ENCODE measurements around the gene SPRED2.

Gene SPRED2

DNA sequence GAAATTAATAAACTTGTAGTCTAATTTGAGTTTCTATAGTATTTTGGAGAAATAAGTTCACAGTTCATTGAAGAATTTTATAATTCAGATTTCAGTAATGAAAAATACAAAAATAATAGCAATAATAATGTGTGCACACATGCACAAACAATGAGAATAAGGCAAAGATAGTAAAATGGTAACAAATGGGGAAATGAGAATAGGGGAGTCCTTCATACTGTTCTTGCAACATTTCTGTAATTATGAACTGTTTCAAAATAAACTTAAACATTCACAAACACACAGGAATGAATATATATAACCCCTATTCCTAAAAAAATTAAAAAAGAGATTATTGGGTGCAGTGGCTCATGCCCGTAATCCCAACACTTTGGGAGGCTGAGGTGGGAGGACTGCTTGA lies 63.9 kb downstream of the SPRED2 start:
- DNase-seq (ENCODE audit: low read depth, low spot score): no peak
- TF ChIP-seq FOXP2 (optimal IDR thresholded peaks at IDR 0.05; ENCODE audit: control extremely low read depth, extremely low read length, insufficient read depth) (no peak), EZH2 (IDR thresholded peaks at IDR 0.05) (no peak), POLR2AphosphoS5 (IDR thresholded peaks at IDR 0.05; ENCODE audit: borderline replicate concordance, low read depth, low read length) (no peak)
- Histone ChIP-seq H3K4me3 (no peak overlapping the region), H3K9me3 (ENCODE audit: low read depth, low read length) (no peaks in the 10 kb centered on the region), H3K27ac (no peak overlapping the region), H3K9ac (ENCODE audit: insufficient read length) (no peak overlapping the region), H3K36me3 (ENCODE audit: insufficient read depth, low read length) (no peaks in the 10 kb centered on the region)

DNA sequence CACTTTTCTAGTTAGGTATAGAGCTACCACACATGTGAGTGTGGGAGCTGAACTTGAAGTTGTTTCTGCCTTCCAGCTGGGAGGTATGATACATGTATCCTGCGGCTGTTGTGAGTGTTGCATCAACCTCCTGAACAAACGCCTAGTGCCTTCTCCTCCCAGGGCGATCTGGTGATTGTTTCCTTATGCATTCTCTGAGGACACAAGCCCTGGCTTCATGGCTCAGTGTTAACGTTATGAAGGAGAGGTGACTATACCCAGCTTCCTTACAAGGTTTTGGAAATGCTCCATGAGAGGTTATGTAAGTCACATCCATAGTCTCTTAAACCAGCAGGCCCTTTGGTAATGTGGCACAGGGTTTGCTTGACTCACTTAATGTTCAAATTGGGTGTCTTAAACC lies 64.9 kb downstream of the SPRED2 start:
- peak overlapping the region; percentile 12 for H3K4me3 ChIP-seq
- H3K36me3 ChIP-seq (ENCODE audit: insufficient read depth, low read length): no peaks in the 10 kb centered on the region
- TF ChIP-seq FOXP2 (optimal IDR thresholded peaks at IDR 0.05; ENCODE audit: control extremely low read depth, extremely low read length, insufficient read depth) (no peak), POLR2AphosphoS5 (IDR thresholded peaks at IDR 0.05; ENCODE audit: borderline replicate concordance, low read depth, low read length) (no peak), EZH2 (IDR thresholded peaks at IDR 0.05) (no peak)
- no peak overlapping the region for H3K9ac ChIP-seq (ENCODE audit: insufficient read length)
- no peaks in the 10 kb centered on the region for H3K9me3 ChIP-seq (ENCODE audit: low read depth, low read length)
- H3K27ac ChIP-seq: peak overlapping the region; percentile 67
- DNase-seq (ENCODE audit: low read depth, low spot score): peak; percentile 51

DNA sequence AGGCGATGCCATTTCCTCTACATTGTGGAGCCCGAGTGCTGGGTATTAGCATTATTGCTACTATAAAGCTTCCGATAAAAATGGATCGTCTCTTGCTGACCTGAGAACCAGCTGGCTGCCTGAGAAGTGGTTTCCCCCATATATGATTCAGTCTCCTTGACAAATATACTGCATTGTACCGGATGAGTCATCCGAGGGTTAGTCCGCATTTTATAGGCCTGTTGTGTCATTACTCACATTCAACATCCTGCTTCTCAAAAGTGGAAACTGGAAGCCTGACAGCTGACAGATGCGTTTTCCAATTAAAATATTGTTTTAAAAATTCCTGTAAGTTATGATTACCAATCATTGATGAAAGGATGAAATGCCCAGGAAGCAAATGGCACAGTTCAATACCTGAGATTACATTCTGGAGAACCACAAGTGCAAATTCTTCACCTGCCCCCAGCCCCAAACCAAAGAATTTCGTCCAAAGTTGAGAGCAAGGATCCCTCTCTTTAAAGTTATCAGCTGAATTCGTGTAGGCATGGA lies 65.7 kb downstream of the SPRED2 start:
- no peak for DNase-seq (ENCODE audit: low read depth, low spot score)
- Histone ChIP-seq H3K9me3 (ENCODE audit: low read depth, low read length) (no peaks in the 10 kb centered on the region), H3K9ac (ENCODE audit: insufficient read length) (no peak overlapping the region), H3K27ac (0 out of 2 replicates have a peak overlapping the region, but pooled peaks have one; percentile 67), H3K4me3 (no peak overlapping the region), H3K36me3 (ENCODE audit: insufficient read depth, low read length) (no peaks in the 10 kb centered on the region)
- TF ChIP-seq POLR2AphosphoS5 (IDR thresholded peaks at IDR 0.05; ENCODE audit: borderline replicate concordance, low read depth, low read length) (no peak), FOXP2 (optimal IDR thresholded peaks at IDR 0.05; ENCODE audit: control extremely low read depth, extremely low read length, insufficient read depth) (no peak), EZH2 (IDR thresholded peaks at IDR 0.05) (no peak)

DNA sequence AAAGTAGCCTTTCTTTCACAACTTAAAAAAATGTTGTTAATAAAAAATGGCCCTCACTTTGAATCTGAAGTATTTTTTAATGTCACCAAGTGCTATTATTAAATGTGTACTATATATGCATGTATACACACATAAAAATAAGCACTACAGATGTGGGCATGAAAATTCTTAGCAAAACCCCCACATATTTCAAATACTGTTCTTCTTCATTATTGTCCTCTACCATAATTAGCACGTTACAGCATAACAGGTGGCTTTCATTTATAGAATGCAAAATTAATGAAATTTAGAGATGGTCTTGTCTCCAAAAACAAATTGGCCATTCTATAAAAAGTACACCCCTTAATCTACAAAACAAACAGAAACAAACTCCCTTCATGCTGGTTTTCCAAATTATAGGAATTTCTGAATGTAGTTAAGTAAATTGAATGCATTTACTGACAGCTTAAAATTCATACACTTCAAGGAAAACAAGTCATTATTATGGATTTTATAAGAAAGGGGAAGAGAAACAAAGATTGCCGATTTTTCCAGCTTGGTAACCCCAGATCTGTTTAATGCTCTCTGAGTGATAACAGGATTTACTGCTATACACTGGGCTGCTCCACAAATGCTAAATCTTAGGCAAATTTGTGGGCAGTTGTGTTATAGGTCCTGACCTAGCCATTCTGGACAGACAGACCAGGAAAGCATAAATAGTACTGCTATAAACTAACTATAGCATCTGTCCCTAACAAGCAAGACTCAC lies 67.2 kb downstream of the SPRED2 start:
- no peak for TF ChIP-seq EZH2 (IDR thresholded peaks at IDR 0.05)
- TF ChIP-seq POLR2AphosphoS5 (IDR thresholded peaks at IDR 0.05; ENCODE audit: borderline replicate concordance, low read depth, low read length): no peak
- TF ChIP-seq FOXP2 (optimal IDR thresholded peaks at IDR 0.05; ENCODE audit: control extremely low read depth, extremely low read length, insufficient read depth): no peak
- no peak overlapping the region for H3K9ac ChIP-seq (ENCODE audit: insufficient read length)
- H3K27ac ChIP-seq: no peak overlapping the region
- H3K4me3 ChIP-seq: 0 out of 2 replicates have a peak overlapping the region, but pooled peaks have one; percentile 1
- no peaks in the 10 kb centered on the region for H3K36me3 ChIP-seq (ENCODE audit: insufficient read depth, low read length)
- no peak for DNase-seq (ENCODE audit: low read depth, low spot score)
- H3K9me3 ChIP-seq (ENCODE audit: low read depth, low read length): no peaks in the 10 kb centered on the region

DNA sequence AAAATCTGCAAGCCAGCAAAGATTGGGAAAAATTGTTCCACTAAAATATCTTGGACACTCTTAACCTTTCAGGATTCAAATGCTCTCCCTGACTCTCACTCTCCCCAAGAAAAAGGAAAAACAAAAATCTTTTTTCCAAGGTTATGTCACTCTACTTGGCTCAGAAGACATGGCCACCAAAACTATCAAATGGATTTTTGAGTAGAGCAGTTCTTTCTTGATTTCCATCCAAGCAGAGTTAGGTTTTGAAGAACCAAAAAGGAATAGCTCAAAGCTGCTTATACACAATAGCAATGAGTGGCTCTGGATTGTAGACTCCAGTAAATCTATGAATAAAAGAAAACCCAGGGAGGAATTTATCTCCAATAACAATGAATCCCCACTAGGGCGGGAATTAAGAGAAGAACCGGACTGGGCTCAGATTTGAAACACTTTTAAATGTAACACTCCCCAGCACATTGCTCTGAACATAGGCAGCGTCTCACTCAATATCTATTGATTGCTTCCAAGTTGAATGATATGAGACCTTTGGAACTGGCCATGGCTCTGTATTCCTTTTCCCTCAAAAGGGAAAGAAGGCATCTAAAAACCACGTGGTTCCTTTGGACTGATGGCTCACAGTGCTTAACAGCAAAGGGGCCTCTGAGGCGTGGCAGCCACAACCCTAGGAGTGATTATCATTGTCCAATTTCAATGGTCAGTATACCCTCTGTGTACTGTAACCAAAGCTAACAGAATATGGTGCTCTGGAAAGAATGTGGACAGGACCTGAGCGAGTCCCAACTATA lies 68.3 kb downstream of the SPRED2 start:
- DNase-seq (ENCODE audit: low read depth, low spot score): no peak
- Histone ChIP-seq H3K36me3 (ENCODE audit: insufficient read depth, low read length) (no peaks in the 10 kb centered on the region), H3K9ac (ENCODE audit: insufficient read length) (no peak overlapping the region), H3K27ac (no peak overlapping the region), H3K9me3 (ENCODE audit: low read depth, low read length) (no peaks in the 10 kb centered on the region), H3K4me3 (no peak overlapping the region)
- TF ChIP-seq EZH2 (IDR thresholded peaks at IDR 0.05): no peak
- TF ChIP-seq POLR2AphosphoS5 (IDR thresholded peaks at IDR 0.05; ENCODE audit: borderline replicate concordance, low read depth, low read length): no peak
- no peak for TF ChIP-seq FOXP2 (optimal IDR thresholded peaks at IDR 0.05; ENCODE audit: control extremely low read depth, extremely low read length, insufficient read depth)

DNA sequence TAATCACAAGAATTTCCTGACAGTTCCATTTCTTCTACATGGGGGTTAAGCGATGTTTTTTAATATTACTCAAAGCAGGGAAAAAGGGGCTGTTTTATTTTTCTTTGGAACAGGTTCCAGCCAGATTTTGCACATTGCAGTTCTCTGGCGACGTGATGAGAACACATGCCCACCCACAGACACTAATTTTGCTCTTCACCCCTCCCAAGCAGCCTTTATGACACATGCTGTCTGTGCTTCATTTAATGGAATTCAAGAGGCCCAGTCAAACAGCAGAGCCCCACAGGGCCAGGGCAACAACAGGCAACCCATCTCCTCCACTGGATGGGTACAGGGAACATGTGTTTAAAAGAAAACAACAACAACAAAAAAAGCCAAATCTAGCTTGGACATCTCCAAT lies 70.8 kb downstream of the SPRED2 start:
- TF ChIP-seq EZH2 (IDR thresholded peaks at IDR 0.05): no peak
- TF ChIP-seq FOXP2 (optimal IDR thresholded peaks at IDR 0.05; ENCODE audit: control extremely low read depth, extremely low read length, insufficient read depth): no peak
- TF ChIP-seq POLR2AphosphoS5 (IDR thresholded peaks at IDR 0.05; ENCODE audit: borderline replicate concordance, low read depth, low read length): no peak
- Histone ChIP-seq H3K4me3 (peak overlapping the region; percentile 32; the same call in 1 of the 2 replicates), H3K9ac (ENCODE audit: insufficient read length) (peak overlapping the region; percentile 35), H3K27ac (peak overlapping the region; percentile 83), H3K9me3 (ENCODE audit: low read depth, low read length) (no peaks in the 10 kb centered on the region), H3K36me3 (ENCODE audit: insufficient read depth, low read length) (no peaks in the 10 kb centered on the region)
- no peak for DNase-seq (ENCODE audit: low read depth, low spot score)

DNA sequence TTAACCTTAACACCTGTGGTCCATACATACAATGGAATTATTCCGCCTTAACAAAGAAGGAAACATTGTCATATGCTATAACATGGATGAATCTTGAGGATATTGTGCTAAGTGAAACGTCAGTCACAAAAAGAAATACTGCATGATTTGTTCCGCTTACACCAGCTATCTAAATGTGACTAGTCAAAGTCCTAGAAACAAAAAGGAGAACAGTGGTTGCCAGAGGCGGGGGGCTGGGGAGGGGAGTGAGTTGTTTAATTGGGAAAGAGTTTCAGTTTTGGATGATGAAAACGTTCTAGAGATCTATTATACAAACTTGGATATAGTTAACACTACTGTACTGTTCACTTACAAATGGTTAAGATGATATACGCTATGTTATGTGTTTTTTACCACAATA lies 72.0 kb downstream of the SPRED2 start:
- H3K27ac ChIP-seq: no peak overlapping the region; the same call in 1 of the 2 replicates

More for the DNA sequence above, 72.0 kb downstream of the SPRED2 start:
- no peak for DNase-seq (ENCODE audit: low read depth, low spot score)
- Histone ChIP-seq H3K36me3 (ENCODE audit: insufficient read depth, low read length) (no peaks in the 10 kb centered on the region), H3K4me3 (no peak overlapping the region), H3K9me3 (ENCODE audit: low read depth, low read length) (no peaks in the 10 kb centered on the region), H3K9ac (ENCODE audit: insufficient read length) (no peak overlapping the region)
- no peak for TF ChIP-seq FOXP2 (optimal IDR thresholded peaks at IDR 0.05; ENCODE audit: control extremely low read depth, extremely low read length, insufficient read depth)
- no peak for TF ChIP-seq POLR2AphosphoS5 (IDR thresholded peaks at IDR 0.05; ENCODE audit: borderline replicate concordance, low read depth, low read length)
- TF ChIP-seq EZH2 (IDR thresholded peaks at IDR 0.05): no peak
